ENCODE data around the gene PCGF1. TPM values are rescaled to one million over a fixed set of nuclear protein-coding genes. Genes with fewer than 3 reads are reported as not detected.

The PCGF1 gene
- total and polyA plus RNA-seq, 2 of the 13 experiments (the other 11 are each of a cell fraction or from before 2014, with no cell fraction given): 20.4 to 22.6 TPM

- TF ChIP-seq, protein P1, sequence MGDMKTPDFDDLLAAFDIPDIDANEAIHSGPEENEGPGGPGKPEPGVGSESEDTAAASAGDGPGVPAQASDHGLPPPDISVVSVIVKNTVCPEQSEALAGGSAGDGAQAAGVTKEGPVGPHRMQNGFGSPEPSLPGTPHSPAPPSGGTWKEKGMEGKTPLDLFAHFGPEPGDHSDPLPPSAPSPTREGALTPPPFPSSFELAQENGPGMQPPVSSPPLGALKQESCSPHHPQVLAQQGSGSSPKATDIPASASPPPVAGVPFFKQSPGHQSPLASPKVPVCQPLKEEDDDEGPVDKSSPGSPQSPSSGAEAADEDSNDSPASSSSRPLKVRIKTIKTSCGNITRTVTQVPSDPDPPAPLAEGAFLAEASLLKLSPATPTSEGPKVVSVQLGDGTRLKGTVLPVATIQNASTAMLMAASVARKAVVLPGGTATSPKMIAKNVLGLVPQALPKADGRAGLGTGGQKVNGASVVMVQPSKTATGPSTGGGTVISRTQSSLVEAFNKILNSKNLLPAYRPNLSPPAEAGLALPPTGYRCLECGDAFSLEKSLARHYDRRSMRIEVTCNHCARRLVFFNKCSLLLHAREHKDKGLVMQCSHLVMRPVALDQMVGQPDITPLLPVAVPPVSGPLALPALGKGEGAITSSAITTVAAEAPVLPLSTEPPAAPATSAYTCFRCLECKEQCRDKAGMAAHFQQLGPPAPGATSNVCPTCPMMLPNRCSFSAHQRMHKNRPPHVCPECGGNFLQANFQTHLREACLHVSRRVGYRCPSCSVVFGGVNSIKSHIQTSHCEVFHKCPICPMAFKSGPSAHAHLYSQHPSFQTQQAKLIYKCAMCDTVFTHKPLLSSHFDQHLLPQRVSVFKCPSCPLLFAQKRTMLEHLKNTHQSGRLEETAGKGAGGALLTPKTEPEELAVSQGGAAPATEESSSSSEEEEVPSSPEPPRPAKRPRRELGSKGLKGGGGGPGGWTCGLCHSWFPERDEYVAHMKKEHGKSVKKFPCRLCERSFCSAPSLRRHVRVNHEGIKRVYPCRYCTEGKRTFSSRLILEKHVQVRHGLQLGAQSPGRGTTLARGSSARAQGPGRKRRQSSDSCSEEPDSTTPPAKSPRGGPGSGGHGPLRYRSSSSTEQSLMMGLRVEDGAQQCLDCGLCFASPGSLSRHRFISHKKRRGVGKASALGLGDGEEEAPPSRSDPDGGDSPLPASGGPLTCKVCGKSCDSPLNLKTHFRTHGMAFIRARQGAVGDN (CRISPR knock-in tag; IDR thresholded peaks at IDR 0.05): peak; percentile 79
- TF ChIP-seq ZNF446 (CRISPR knock-in tag; IDR thresholded peaks at IDR 0.05) (0 out of 2 replicates have a peak, but pooled peaks have one; percentile 68), KDM5A (IDR thresholded peaks at IDR 0.05; ENCODE audit: borderline replicate concordance, low read length) (no peak), SOX5 (CRISPR knock-in tag; IDR thresholded peaks at IDR 0.05; ENCODE audit: borderline replicate concordance) (no peak), ZNF546 (CRISPR knock-in tag; conservative IDR thresholded peaks at IDR 0.05) (no peak), ZNF709 (CRISPR knock-in tag; IDR thresholded peaks at IDR 0.05) (0 out of 2 replicates have a peak, but pooled peaks have one; percentile 54), ZNF563 (CRISPR knock-in tag; IDR thresholded peaks at IDR 0.05) (peak; percentile 44; the same call in 1 of the 2 replicates), ZNF274 (CRISPR knock-in tag; IDR thresholded peaks at IDR 0.05) (peak; percentile 13; the same call in 1 of the 2 replicates), FOXA1 (IDR thresholded peaks at IDR 0.05) (no peak), FOXA1 (CRISPR knock-in tag; IDR thresholded peaks at IDR 0.05) (no peak), PPARG (CRISPR knock-in tag; conservative IDR thresholded peaks at IDR 0.05) (no peak), CSRNP1 (CRISPR knock-in tag; IDR thresholded peaks at IDR 0.05) (peak; percentile 54; the same call in 1 of the 2 replicates)
- TF ChIP-seq, protein P2, sequence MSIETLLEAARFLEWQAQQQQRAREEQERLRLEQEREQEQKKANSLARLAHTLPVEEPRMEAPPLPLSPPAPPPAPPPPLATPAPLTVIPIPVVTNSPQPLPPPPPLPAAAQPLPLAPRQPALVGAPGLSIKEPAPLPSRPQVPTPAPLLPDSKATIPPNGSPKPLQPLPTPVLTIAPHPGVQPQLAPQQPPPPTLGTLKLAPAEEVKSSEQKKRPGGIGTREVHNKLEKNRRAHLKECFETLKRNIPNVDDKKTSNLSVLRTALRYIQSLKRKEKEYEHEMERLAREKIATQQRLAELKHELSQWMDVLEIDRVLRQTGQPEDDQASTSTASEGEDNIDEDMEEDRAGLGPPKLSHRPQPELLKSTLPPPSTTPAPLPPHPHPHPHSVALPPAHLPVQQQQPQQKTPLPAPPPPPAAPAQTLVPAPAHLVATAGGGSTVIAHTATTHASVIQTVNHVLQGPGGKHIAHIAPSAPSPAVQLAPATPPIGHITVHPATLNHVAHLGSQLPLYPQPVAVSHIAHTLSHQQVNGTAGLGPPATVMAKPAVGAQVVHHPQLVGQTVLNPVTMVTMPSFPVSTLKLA (IDR thresholded peaks at IDR 0.05): no peak
- TF ChIP-seq, protein P3, sequence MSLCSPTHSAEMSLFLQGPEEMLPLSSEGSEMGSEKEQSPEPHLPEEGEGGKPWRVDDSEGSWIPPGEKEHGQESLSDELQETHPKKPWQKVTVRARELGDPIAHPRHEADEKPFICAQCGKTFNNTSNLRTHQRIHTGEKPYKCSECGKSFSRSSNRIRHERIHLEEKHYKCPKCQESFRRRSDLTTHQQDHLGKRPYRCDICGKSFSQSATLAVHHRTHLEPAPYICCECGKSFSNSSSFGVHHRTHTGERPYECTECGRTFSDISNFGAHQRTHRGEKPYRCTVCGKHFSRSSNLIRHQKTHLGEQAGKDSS (CRISPR knock-in tag; IDR thresholded peaks at IDR 0.05; ENCODE audit: borderline replicate concordance, low read depth): peak; percentile 63; the same call in 1 of the 2 replicates
- TF ChIP-seq, protein P4, sequence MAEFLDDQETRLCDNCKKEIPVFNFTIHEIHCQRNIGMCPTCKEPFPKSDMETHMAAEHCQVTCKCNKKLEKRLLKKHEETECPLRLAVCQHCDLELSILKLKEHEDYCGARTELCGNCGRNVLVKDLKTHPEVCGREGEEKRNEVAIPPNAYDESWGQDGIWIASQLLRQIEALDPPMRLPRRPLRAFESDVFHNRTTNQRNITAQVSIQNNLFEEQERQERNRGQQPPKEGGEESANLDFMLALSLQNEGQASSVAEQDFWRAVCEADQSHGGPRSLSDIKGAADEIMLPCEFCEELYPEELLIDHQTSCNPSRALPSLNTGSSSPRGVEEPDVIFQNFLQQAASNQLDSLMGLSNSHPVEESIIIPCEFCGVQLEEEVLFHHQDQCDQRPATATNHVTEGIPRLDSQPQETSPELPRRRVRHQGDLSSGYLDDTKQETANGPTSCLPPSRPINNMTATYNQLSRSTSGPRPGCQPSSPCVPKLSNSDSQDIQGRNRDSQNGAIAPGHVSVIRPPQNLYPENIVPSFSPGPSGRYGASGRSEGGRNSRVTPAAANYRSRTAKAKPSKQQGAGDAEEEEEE (CRISPR knock-in tag; IDR thresholded peaks at IDR 0.05; ENCODE audit: borderline replicate concordance): 0 out of 2 replicates have a peak, but pooled peaks have one; percentile 54
- TF ChIP-seq, protein P5, sequence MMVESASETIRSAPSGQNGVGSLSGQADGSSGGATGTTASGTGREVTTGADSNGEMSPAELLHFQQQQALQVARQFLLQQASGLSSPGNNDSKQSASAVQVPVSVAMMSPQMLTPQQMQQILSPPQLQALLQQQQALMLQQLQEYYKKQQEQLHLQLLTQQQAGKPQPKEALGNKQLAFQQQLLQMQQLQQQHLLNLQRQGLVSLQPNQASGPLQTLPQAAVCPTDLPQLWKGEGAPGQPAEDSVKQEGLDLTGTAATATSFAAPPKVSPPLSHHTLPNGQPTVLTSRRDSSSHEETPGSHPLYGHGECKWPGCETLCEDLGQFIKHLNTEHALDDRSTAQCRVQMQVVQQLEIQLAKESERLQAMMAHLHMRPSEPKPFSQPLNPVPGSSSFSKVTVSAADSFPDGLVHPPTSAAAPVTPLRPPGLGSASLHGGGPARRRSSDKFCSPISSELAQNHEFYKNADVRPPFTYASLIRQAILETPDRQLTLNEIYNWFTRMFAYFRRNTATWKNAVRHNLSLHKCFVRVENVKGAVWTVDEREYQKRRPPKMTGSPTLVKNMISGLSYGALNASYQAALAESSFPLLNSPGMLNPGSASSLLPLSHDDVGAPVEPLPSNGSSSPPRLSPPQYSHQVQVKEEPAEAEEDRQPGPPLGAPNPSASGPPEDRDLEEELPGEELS (CRISPR knock-in tag; IDR thresholded peaks at IDR 0.05): 0 out of 2 replicates have a peak, but pooled peaks have one; percentile 0
Observed at GRCh38 chr2:74524955-74525716, 17.6 kb upstream of the PCGF1 start (continued).
